GM12891 (cell line): Measurements from ENCODE around the gene IKZF1.

Source experiments
- POLR2A ChIP-seq: IDR thresholded peaks from 2 replicates; pipeline ENCODE4 v1.6.1; 2011; ENCODE audit warnings: low read depth, low read length, control low read depth
- POLR2AphosphoS5 ChIP-seq: IDR thresholded peaks from 2 replicates; pipeline ENCODE4 v1.6.1; 2011; ENCODE audit warnings: low read depth, low read length, control low read depth
- TAF1 ChIP-seq: IDR thresholded peaks from 2 replicates; pipeline ENCODE4 v1.6.1; 2011; ENCODE audit warnings: low read depth, low read length, control low read depth

- TF ChIP-seq POLR2AphosphoS5 (no peak), POLR2A (no peak), TAF1 (no peak; the same call in 1 of the 2 replicates)
Observed at GRCh38 chr7:50304129-50304910, at the start of gene IKZF1.
